HepG2 (cell line): ENCODE data around the gene ANTXR1. TPM values are rescaled to one million over a fixed set of nuclear protein-coding genes. Genes with fewer than 3 reads are reported as not detected.

Experiments used
- AGO1 ChIP-seq: fragments of 200-400 bp; formaldehyde crosslinking; IDR thresholded peaks from 2 replicates; pipeline ENCODE4 v1.6.1; 2017; ENCODE audit warnings: mild to moderate bottlenecking, low read depth, low read length, moderate library complexity; ENCODE audit not compliant: poor library complexity, severe bottlenecking
- BRF2 ChIP-seq: sonication (generic); formaldehyde crosslinking; IDR thresholded peaks from 2 replicates; pipeline ENCODE4 v1.8.1; 2022; ENCODE audit warnings: mild to moderate bottlenecking, missing genetic modification reagents
- CAMTA2 ChIP-seq: sonication (generic); formaldehyde crosslinking; IDR thresholded peaks from 2 replicates; pipeline ENCODE4 v1.4.0; 2020; ENCODE audit warnings: mild to moderate bottlenecking, missing genetic modification reagents, borderline replicate concordance
- CEBPZ ChIP-seq: IDR thresholded peaks from 2 replicates; pipeline ENCODE4 v1.6.1; 2012; ENCODE audit warnings: low read length, improper control_type of control experiment
- CHCHD3 ChIP-seq: sonication (generic); formaldehyde crosslinking; IDR thresholded peaks from 2 replicates; pipeline ENCODE4 v1.8.0; 2022; ENCODE audit warnings: mild to moderate bottlenecking, missing genetic modification reagents, moderate library complexity
- JUNB ChIP-seq: sonication (generic); formaldehyde crosslinking; IDR thresholded peaks from 2 replicates; pipeline ENCODE4 v1.8.0; 2022; ENCODE audit warnings: missing genetic modification reagents, mild to moderate bottlenecking, borderline replicate concordance
- NFKB2 ChIP-seq: sonication (generic); formaldehyde crosslinking; IDR thresholded peaks from 2 replicates; pipeline ENCODE4 v1.4.0; 2020; ENCODE audit warnings: missing genetic modification reagents, borderline replicate concordance
- PAWR ChIP-seq: sonication (generic); formaldehyde crosslinking; IDR thresholded peaks from 2 replicates; pipeline ENCODE4 v1.4.0; 2020; ENCODE audit warnings: missing genetic modification reagents, mild to moderate bottlenecking, borderline replicate concordance
- PRPF4 ChIP-seq: fragments of 200-400 bp; formaldehyde crosslinking; IDR thresholded peaks from 2 replicates; pipeline ENCODE4 v1.6.1; 2016; ENCODE audit warnings: low read length, low read depth; ENCODE audit not compliant: poor library complexity, severe bottlenecking
- SNRNP70 ChIP-seq: fragments of 200-400 bp; formaldehyde crosslinking; IDR thresholded peaks from 2 replicates; pipeline ENCODE4 v1.6.1; 2017; ENCODE audit warnings: mild to moderate bottlenecking, low read depth, low read length, moderate library complexity
- SRSF4 ChIP-seq: fragments of 200-400 bp; formaldehyde crosslinking; IDR thresholded peaks from one replicate; pipeline ENCODE4 v1.6.1; 2018; ENCODE audit warnings: mild to moderate bottlenecking, low read depth, low read length, moderate library complexity; ENCODE audit not compliant: poor library complexity, severe bottlenecking
- TFDP1 ChIP-seq: IDR thresholded peaks from 2 replicates; pipeline ENCODE4 v1.6.1; 2016; ENCODE audit warnings: missing compliant biosample characterization, missing genetic modification reagents, borderline replicate concordance
- ZBTB14 ChIP-seq: sonication (generic); formaldehyde crosslinking; IDR thresholded peaks from 2 replicates; pipeline ENCODE4 v1.4.0; 2020; ENCODE audit warnings: missing genetic modification reagents
- ZNF160 ChIP-seq: sonication (generic); formaldehyde crosslinking; IDR thresholded peaks from 2 replicates; pipeline ENCODE4 v1.8.0; 2022; ENCODE audit warnings: mild to moderate bottlenecking, inconsistent platforms, missing genetic modification reagents
- ZNF251 ChIP-seq: sonication (generic); formaldehyde crosslinking; IDR thresholded peaks from 2 replicates; pipeline ENCODE4 v1.9.0; 2021; ENCODE audit warnings: mild to moderate bottlenecking, missing genetic modification reagents
- ZNF3 ChIP-seq: IDR thresholded peaks from 2 replicates; pipeline ENCODE4 v1.7.0; 2017; ENCODE audit warnings: inconsistent platforms
- ZNF432 ChIP-seq: sonication (generic); formaldehyde crosslinking; IDR thresholded peaks from 2 replicates; pipeline ENCODE4 v1.5.0; 2020; ENCODE audit warnings: missing genetic modification reagents, mild to moderate bottlenecking, borderline replicate concordance
- polyA plus RNA-seq, 8 experiments: library from polyadenylated mRNA; depleted of rRNA in 3 of 8; stranded (reverse) in 7 of 8; unstranded in 1 of 8; fragments of >200 nt; fragmentation: Illumina TruSeq in 4 of 8; extraction: Trizol in 4 of 8; gene quantifications; 2 replicates each; pipeline versions ENCODE4 v1.2.1 to v1.2.3, GENCODE V29; 2011 to 2016; ENCODE audit warnings: low read depth in 4 of 8, missing spikeins in 1 of 8, mixed read lengths in 1 of 8; ENCODE audit not compliant: insufficient read depth in 1 of 8
- total RNA-seq, 5 experiments: library from RNA; depleted of rRNA; stranded (reverse); fragments of >200 nt; fragmentation: Illumina TruSeq; extraction: Trizol; gene quantifications; 2 replicates each; pipeline ENCODE4 v1.2.3, GENCODE V29; 2016; ENCODE audit warnings: low read depth in 1 of 5
- TF ChIP-seq, protein P1 (sequence below): sonication (generic); formaldehyde crosslinking; IDR thresholded peaks from 2 replicates; pipeline ENCODE4 v1.4.0; 2020; ENCODE audit warnings: missing genetic modification reagents, borderline replicate concordance

The ANTXR1 gene
- total and polyA plus RNA-seq, 2 of the 13 experiments (the other 11 are each of a cell fraction or from before 2014, with no cell fraction given), result 4.5 to 12.7 TPM

GRCh38 chr2:69272803-69273471 is 260.0 kb downstream of the ANTXR1 start (continued):
- TF ChIP-seq CEBPZ, result no peak
- TF ChIP-seq CAMTA2 (CRISPR knock-in tag), result no peak
- no peak for TF ChIP-seq ZNF3
- TF ChIP-seq, protein P1, sequence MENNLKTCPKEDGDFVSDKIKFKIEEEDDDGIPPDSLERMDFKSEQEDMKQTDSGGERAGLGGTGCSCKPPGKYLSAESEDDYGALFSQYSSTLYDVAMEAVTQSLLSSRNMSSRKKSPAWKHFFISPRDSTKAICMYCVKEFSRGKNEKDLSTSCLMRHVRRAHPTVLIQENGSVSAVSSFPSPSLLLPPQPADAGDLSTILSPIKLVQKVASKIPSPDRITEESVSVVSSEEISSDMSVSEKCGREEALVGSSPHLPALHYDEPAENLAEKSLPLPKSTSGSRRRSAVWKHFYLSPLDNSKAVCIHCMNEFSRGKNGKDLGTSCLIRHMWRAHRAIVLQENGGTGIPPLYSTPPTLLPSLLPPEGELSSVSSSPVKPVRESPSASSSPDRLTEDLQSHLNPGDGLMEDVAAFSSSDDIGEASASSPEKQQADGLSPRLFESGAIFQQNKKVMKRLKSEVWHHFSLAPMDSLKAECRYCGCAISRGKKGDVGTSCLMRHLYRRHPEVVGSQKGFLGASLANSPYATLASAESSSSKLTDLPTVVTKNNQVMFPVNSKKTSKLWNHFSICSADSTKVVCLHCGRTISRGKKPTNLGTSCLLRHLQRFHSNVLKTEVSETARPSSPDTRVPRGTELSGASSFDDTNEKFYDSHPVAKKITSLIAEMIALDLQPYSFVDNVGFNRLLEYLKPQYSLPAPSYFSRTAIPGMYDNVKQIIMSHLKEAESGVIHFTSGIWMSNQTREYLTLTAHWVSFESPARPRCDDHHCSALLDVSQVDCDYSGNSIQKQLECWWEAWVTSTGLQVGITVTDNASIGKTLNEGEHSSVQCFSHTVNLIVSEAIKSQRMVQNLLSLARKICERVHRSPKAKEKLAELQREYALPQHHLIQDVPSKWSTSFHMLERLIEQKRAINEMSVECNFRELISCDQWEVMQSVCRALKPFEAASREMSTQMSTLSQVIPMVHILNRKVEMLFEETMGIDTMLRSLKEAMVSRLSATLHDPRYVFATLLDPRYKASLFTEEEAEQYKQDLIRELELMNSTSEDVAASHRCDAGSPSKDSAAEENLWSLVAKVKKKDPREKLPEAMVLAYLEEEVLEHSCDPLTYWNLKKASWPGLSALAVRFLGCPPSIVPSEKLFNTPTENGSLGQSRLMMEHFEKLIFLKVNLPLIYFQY, result peak; percentile 76; the same call in 1 of the 2 replicates
- TF ChIP-seq JUNB, result no peak
- no peak for TF ChIP-seq SNRNP70
- TF ChIP-seq ZNF251 (CRISPR knock-in tag), result no peak
- TF ChIP-seq NFKB2 (CRISPR knock-in tag), result peak; percentile 33; the same call in 1 of the 2 replicates
- no peak for TF ChIP-seq CHCHD3
- TF ChIP-seq TFDP1 (CRISPR knock-in tag), result no peak
- no peak for TF ChIP-seq SRSF4
- TF ChIP-seq BRF2 (CRISPR knock-in tag), result no peak
- TF ChIP-seq PRPF4, result peak; percentile 19
- TF ChIP-seq PAWR (CRISPR knock-in tag), result no peak
- no peak for TF ChIP-seq ZBTB14 (CRISPR knock-in tag)
- TF ChIP-seq ZNF160 (CRISPR knock-in tag), result no peak
- no peak for TF ChIP-seq AGO1
- no peak for TF ChIP-seq ZNF432 (CRISPR knock-in tag)
